GM12865 (cell line): ENCODE data around the gene OR5A1.
A peak's percentile ranks its signal among the peaks of the same experiment; 100 is the strongest.
"Not testable (repeated sequence)": the region's sequence is repeated elsewhere in the genome, so short reads cannot be mapped to it uniquely, and the experiment has no call there.

Experiments
- DNase-seq: peaks from one replicate; pipeline ENCODE4 v3.0.0; 2010; ENCODE audit warnings: low read depth
- H3K4me3 ChIP-seq: 2 replicates; pipeline ENCODE4 v1.5.1; 2011; ENCODE audit warnings: mild to moderate bottlenecking, low read depth, low read length, control low read depth
- CTCF ChIP-seq: IDR thresholded peaks from 2 replicates; pipeline ENCODE4 v1.5.1; 2011; ENCODE audit warnings: low read length, control low read depth, low read depth, inconsistent platforms; ENCODE audit not compliant: insufficient read depth; ENCODE audit errors: missing control alignments

OR5A1 gene

GRCh38 chr11:59429924-59430516 lies 6.2 kb upstream of the OR5A1 start:
- no peak overlapping the region for H3K4me3 ChIP-seq
- peak; percentile 82 for DNase-seq
- TF ChIP-seq CTCF, result peak; percentile 71

GRCh38 chr11:59437770-59438169 lies 1.5 kb downstream of the OR5A1 start:
- DNase-seq, result no peak
- no peak overlapping the region for H3K4me3 ChIP-seq
- TF ChIP-seq CTCF, result no peak

GRCh38 chr11:59445624-59446023 lies 9.4 kb downstream of the OR5A1 start:
- H3K4me3 ChIP-seq, DNase-seq: not testable (repeated sequence)

- TF ChIP-seq CTCF, result no peak
- no peak overlapping the region for H3K4me3 ChIP-seq
- DNase-seq, result no peak
These were observed 12.2 kb downstream of the OR5A1 start for GRCh38 chr11:59448484-59448883.

GRCh38 chr11:59456661-59457060 lies 20.4 kb downstream of the OR5A1 start, which contains the start of gene OR4D6:
Gene OR4D6, plus strand, starts transcription at chr11:59456961. Its CDS starts 0 bp downstream, at chr11:59456961.
- no peak for DNase-seq
- H3K4me3 ChIP-seq, result no peak within 1 kb of the TSS
- TF ChIP-seq CTCF, result no peak

GRCh38 chr11:59459916-59460315 lies 23.6 kb downstream of the OR5A1 start:
- no peak for TF ChIP-seq CTCF
- no peak overlapping the region for H3K4me3 ChIP-seq
- no peak for DNase-seq

- TF ChIP-seq CTCF, result no peak
- no peak overlapping the region for H3K4me3 ChIP-seq
- no peak for DNase-seq
These were observed 26.9 kb downstream of the OR5A1 start for GRCh38 chr11:59463190-59463641.
